Fibroblast of villous mesenchyme (primary cell): ENCODE results near the gene TMEM238. TPM values are rescaled to one million over a fixed set of nuclear protein-coding genes. Genes with fewer than 3 reads are reported as not detected.

ENCODE experiments used
- DNase-seq: peaks from one replicate; pipeline ENCODE4 v3.0.0-alpha.2; 2010; ENCODE audit warnings: low read depth
- H3K4me3 ChIP-seq: 2 replicates; pipeline ENCODE4 v1.5.1; 2011; ENCODE audit warnings: low read depth, mild to moderate bottlenecking, low read length
- total RNA-seq: library from RNA; depleted of rRNA; stranded (reverse); fragments of >200 nt; gene quantifications from 2 replicates; pipeline ENCODE4 v1.2.3, GENCODE V29; 2012
- TF ChIP-seq, protein P1 (sequence below): IDR thresholded peaks from 2 replicates; pipeline ENCODE4 v1.5.1; 2012; ENCODE audit warnings: low read depth, mild to moderate bottlenecking, low read length; ENCODE audit not compliant: insufficient read depth

Gene TMEM238
- total RNA-seq, 1 donor: not detected

DNA sequence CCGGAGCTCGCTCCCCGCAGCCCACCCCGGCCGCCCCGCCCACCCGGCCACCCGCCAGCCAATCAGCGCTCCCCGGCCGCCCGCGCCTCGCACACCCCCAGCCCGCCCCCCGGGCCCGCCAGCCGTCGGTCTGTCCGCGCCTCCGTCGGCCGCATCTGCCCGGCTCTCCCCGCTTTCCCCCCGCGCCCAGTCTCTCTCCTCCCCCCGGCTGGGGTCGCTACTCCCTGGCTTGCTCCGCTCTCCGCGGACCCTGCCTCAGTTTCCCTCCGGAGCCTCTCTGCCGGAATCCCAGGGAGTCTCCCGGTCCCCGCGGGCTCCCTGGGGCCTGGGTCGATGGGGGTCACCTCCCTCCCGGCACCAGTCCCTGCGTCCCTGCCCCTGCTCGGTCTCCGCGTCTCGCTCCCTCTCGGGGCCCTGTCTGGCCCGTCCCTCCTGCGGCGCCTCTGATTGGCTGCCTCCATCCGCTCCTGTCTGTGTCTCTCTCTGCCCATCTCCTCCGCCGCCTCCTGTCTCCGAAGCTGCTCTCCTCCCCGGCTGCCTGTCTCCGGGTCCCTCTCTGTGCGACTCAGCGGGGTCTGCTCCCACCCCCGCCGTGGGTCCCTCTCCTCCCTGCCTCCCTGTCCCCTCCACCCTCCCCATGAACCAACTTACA is 14.3 kb downstream of the TMEM238 start:
- DNase-seq: peak; percentile 70
- peak overlapping the region; percentile 71 for H3K4me3 ChIP-seq
- TF ChIP-seq, protein P1, sequence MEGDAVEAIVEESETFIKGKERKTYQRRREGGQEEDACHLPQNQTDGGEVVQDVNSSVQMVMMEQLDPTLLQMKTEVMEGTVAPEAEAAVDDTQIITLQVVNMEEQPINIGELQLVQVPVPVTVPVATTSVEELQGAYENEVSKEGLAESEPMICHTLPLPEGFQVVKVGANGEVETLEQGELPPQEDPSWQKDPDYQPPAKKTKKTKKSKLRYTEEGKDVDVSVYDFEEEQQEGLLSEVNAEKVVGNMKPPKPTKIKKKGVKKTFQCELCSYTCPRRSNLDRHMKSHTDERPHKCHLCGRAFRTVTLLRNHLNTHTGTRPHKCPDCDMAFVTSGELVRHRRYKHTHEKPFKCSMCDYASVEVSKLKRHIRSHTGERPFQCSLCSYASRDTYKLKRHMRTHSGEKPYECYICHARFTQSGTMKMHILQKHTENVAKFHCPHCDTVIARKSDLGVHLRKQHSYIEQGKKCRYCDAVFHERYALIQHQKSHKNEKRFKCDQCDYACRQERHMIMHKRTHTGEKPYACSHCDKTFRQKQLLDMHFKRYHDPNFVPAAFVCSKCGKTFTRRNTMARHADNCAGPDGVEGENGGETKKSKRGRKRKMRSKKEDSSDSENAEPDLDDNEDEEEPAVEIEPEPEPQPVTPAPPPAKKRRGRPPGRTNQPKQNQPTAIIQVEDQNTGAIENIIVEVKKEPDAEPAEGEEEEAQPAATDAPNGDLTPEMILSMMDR: no peak

DNA sequence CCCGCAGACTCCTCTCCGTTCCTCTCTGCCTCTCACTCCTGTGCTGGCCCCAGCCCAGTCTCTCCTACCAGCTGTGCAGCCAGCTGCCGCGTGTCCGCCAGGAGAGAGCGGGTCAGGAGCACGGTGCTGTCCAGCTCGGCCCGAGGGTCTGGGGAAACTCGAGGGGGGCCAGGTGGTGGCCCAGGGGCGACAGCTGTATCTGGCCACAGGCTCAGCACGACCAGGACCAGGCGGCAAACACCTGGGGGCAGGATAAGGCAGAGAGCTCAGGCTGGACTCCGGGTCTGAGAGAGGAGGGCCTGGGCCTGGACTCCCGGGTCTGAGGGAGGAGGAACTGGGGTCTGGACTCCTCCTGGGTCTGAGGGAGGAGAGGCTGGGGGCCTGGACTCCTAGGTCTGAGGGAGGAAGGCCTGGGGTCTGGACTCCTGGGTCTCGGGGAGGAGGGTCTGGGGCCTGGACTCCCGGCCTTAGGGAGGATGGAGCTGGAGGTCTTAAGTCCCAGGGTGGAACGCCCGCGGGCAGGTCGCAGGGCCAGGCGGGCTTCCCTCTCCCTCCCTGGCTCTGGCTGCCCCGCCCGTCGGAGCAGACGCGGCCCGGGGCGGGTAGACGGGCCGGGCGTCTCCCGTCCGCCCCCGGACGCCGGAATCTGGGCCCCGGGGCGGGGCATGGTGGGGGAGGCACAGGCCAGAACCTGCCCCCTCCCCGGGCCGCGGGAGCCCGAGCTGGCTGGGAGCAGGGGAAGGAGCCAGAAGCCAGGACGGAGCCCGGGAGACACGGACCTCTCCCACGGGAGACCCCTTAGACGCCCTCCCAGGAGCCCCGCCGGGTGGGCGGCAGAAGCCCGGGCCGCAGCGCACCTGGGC is 15.2 kb downstream of the TMEM238 start:
- TF ChIP-seq, protein P1: no peak
- DNase-seq: peak; percentile 39
- peak overlapping the region; percentile 54 for H3K4me3 ChIP-seq

DNA sequence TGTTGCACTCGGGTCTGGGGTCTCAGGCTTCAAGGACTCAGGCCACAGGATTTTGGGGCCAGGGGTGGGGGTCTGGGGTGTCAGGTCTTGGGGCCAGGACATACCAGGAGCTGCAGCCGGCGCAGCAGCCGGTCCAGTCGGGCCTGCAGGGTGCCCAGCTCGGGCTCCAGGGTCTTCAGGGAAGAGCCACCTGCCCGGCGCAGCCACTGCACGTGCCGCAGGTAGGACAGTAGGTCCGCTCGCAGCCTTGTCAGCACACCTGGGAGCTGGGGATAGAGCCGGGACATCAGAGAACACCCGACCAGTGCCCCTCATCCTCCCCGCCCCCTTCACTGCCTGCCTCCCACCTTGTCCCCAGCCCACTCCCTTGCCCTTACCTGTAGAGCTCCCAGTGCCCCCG is 16.0 kb downstream of the TMEM238 start:
- DNase-seq: no peak
- no peak overlapping the region for H3K4me3 ChIP-seq
- TF ChIP-seq, protein P1: no peak

DNA sequence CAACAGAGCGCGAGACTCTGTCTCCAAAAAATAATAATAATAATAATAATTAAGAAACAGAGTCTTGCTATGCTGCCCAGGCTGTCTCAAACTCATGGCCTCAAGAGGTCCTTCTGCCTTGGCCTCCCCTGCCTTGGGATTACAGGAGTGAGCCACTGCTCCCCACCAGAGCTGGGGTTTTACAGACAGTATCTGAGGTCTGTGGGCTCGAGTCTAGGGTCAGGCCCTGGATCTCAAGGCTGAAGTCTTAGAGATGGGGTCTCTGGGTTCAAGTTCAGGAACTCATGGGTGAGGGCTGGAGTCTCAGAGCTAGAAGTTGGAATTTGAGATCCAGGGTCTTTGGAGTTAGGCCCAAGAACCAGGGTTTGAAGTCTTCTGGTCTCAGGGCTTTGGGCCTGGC is 17.3 kb downstream of the TMEM238 start:
- TF ChIP-seq, protein P1: no peak
- no peak for DNase-seq

DNA sequence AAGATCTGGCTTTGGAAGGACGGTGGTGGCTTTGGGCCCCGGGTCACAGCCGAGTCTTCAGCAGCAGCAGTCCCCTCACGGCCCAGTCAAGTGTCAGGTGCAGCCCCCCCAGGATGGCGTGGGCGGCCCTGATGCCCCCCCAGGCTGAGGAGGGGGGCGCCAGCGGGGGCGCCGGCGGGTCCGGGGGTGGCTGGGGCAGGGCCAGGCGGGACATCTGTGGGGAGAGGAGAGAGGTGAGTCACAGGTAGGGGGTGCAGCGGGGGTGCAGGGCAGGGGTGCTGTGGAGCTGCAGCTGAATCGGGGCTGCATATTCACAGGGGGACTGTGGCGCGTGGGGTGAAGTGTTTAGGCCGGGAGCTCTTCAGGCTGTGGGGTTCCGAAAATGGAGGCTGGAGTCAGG is 18.1 kb downstream of the TMEM238 start:
- DNase-seq: no peak
- H3K4me3 ChIP-seq: no peak overlapping the region
- TF ChIP-seq, protein P1: no peak

More for the DNA sequence above, 17.3 kb downstream of the TMEM238 start:
- no peak overlapping the region for H3K4me3 ChIP-seq

DNA sequence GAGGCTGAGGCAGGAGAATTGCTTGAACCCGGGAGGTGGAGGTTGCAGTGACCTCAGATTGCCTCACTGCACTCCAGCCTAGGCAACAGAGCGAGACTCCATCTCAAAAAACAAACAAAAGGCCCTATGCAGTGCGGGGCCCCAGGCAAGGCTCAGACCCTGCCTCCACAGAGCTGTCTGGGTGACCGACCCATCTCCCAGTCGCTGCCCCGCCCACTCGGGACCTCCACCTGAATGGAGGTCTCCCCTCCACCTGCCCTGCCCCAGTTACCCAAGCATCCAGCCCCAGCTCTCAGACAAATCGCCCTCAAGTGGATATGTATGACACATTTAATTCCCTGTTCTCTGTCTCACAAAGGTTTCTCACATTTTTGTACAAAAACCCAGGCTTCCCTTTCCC is 18.8 kb downstream of the TMEM238 start:
- no peak overlapping the region for H3K4me3 ChIP-seq
- TF ChIP-seq, protein P1: no peak
- no peak for DNase-seq
